Lung (tissue), 12 donors: Measurements from ENCODE around the gene KRTAP12-2. TPM values are rescaled to one million over a fixed set of nuclear protein-coding genes. Genes with fewer than 3 reads are reported as not detected.
"Not testable (repeated sequence)": the region's sequence is repeated elsewhere in the genome, so short reads cannot be mapped to it uniquely, and the experiment has no call there.

Experiments used
- ATAC-seq: fragments of 200-7000 bp; cut with Tn5 transposase; one replicate; pipeline ENCODE4 v1.9.1; 2020; ENCODE audit warnings: moderate number of reproducible peaks; ENCODE audit not compliant: insufficient read depth, low FRiP score
- DNase-seq, 3 donors: peaks; one replicate each; pipeline ENCODE4 v3.0.0-alpha.2; 2013 to 2017
- H3K27ac ChIP-seq, 2 donors: one replicate each; pipeline ENCODE4 v1.5.1; 2013; ENCODE audit warnings: mild to moderate bottlenecking in 2 of 2, moderate library complexity in 2 of 2, control low read depth in 1 of 2, inconsistent platforms in 1 of 2, low read depth in 1 of 2, low read length in 1 of 2
- H3K27me3 ChIP-seq, 3 donors: one replicate each; pipeline ENCODE4 v1.5.1; 2013; ENCODE audit warnings: low read length in 2 of 3; ENCODE audit not compliant: control insufficient read depth in 3 of 3, insufficient read depth in 3 of 3
- H3K36me3 ChIP-seq, 4 donors: one replicate each; pipeline ENCODE4 v1.5.1; 2013; ENCODE audit warnings: low read length in 4 of 4, mild to moderate bottlenecking in 1 of 4, moderate library complexity in 1 of 4; ENCODE audit not compliant: control insufficient read depth in 4 of 4, insufficient read depth in 4 of 4
- H3K4me1 ChIP-seq, 5 donors: one replicate each; pipeline ENCODE4 v1.5.1; 2013; ENCODE audit warnings: low read length in 5 of 5, mild to moderate bottlenecking in 2 of 5, moderate library complexity in 1 of 5; ENCODE audit not compliant: control insufficient read depth in 5 of 5, insufficient read depth in 5 of 5
- H3K4me3 ChIP-seq: one replicate; pipeline ENCODE4 v1.5.1; 2013; ENCODE audit warnings: mild to moderate bottlenecking, control low read depth, moderate library complexity
- H3K9ac ChIP-seq, 2 donors: one replicate each; pipeline ENCODE4 v1.5.1; 2013; ENCODE audit warnings: low read length in 2 of 2, control low read depth in 1 of 2; ENCODE audit not compliant: insufficient read depth in 1 of 2
- H3K9me3 ChIP-seq, 4 donors: one replicate each; pipeline ENCODE4 v1.5.1; 2013; ENCODE audit warnings: low read length in 3 of 4, mild to moderate bottlenecking in 1 of 4, moderate library complexity in 1 of 4; ENCODE audit not compliant: control insufficient read depth in 4 of 4, insufficient read depth in 3 of 4
- CTCF ChIP-seq: IDR thresholded peaks from 2 replicates; pipeline ENCODE4 v1.5.1; 2012; ENCODE audit warnings: mild to moderate bottlenecking; ENCODE audit errors: control extremely low read depth, extremely low read depth
- WGBS, 2 donors: extraction: QIAGEN DNeasy Blood & Tissue Kit; methylation state at CpG; one replicate each; pipeline ENCODE4 v1.1.7; 2013; 5-methylcytosine and 5-hydroxymethylcytosine counted together
- polyA plus RNA-seq, 2 donors: library from polyadenylated mRNA; stranded (reverse); fragments of 200-250 nt; gene quantifications; one replicate each; pipeline ENCODE4 v1.2.1, GENCODE V29; 2013
- total RNA-seq, 2 donors: library from RNA; depleted of rRNA in 1 of 2; stranded (reverse); fragments of >200 nt in 1 of 2; gene quantifications; one replicate each; pipeline ENCODE4 v1.2.1, GENCODE V29; 2014 to 2021
- donor health status: control.
- donor health status: control.
- donor health status: Bipolar disorder and iron deficiency.
- donor health status: healthy.
- donor health status: DM: yes; HTN: yes; CAD: no.

The KRTAP12-2 gene
- total and polyA plus RNA-seq, 4 donors: not detected

- peaks cover 0 to 10% (median 4%) of the 10 kb centered on the region in 4 donors for H3K9me3 ChIP-seq
- no peak overlapping the region for H3K4me3 ChIP-seq
- DNase-seq (no peak), ATAC-seq (no peak)
- H3K4me1 ChIP-seq: no peaks in the 10 kb centered on the region
- H3K27ac ChIP-seq: no peak overlapping the region
- no peak for TF ChIP-seq CTCF
- no peak overlapping the region for H3K9ac ChIP-seq
- 49 to 50% methylated on average over 2 of the region's 2 CpGs for WGBS, 2 donors
- H3K36me3 ChIP-seq: no peaks in the 10 kb centered on the region
- peaks cover 0 to 17% (median 2%) of the 10 kb centered on the region in 3 donors for H3K27me3 ChIP-seq
Observed at GRCh38 chr21:44692798-44693512, 26.2 kb upstream of the KRTAP12-2 start.

DNA sequence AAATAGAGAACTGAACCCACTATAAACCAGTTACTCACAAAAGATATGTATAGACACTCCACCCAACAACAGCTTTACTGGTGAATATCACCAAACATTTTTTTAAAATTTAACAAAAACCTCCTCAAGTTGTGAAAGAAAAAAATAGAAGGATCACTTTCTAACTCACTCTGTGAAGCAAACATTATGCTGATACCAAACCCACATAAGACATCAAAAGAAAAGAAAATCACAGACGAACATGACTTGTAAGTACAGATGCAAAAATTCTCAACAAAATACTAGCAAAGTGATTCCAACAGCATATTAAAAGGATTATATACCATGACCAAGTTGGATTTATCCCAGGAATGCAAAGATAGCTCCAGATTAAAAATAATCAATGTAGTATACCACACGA, 25.0 kb upstream of the KRTAP12-2 start:
- peaks cover 0 to 18% (median 7%) of the 10 kb centered on the region in 3 donors for H3K27me3 ChIP-seq
- no peaks in the 10 kb centered on the region for H3K36me3 ChIP-seq
- no peaks in the 10 kb centered on the region for H3K4me1 ChIP-seq
- no peak overlapping the region for H3K9ac ChIP-seq
- H3K27ac ChIP-seq: no peak overlapping the region
- WGBS, 2 donors: 80 to 83% methylated on average over 2 of the region's 2 CpGs
- DNase-seq: no peak
- no peak for TF ChIP-seq CTCF
- no peak overlapping the region for H3K4me3 ChIP-seq
- no peak for ATAC-seq
- peaks cover 0 to 5% (median 3%) of the 10 kb centered on the region in 4 donors for H3K9me3 ChIP-seq

DNA sequence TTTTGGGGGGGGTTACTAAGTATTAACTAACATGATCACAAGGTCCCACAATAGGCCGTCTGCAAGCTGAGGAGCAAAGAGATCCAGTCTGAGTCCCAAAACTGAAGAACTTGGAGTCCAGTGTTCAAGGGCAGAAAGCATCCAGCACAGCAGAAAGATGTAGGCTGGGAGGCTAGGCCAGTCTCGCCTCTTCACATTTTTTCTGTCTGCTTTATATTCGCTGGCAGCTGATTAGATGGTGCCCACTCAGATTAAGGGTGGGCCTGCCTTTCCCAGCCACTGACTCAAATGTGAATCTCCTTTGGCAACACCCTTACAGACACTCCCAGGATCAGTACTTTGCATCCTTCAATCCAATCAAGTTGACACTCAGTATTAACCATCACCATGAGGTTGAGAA, 23.0 kb upstream of the KRTAP12-2 start:
- not testable (repeated sequence) for H3K36me3 ChIP-seq, H3K9ac ChIP-seq, H3K27ac ChIP-seq, H3K9me3 ChIP-seq, H3K4me1 ChIP-seq, H3K4me3 ChIP-seq, DNase-seq, ATAC-seq
- WGBS, 2 donors: 82 to 91% methylated on average over 3 of the region's 3 CpGs
- peaks cover 0 to 18% (median 10%) of the 10 kb centered on the region in 3 donors for H3K27me3 ChIP-seq

- H3K9me3 ChIP-seq: peaks cover 0 to 4% (median 0%) of the 10 kb centered on the region in 4 donors
- 62 to 75% methylated on average over 11 of the region's 11 CpGs for WGBS, 2 donors
- H3K27ac ChIP-seq: no peak overlapping the region
- H3K4me1 ChIP-seq: no peaks in the 10 kb centered on the region
- TF ChIP-seq CTCF: no peak
- ATAC-seq (no peak), DNase-seq (no peak)
- peaks cover 0 to 18% (median 10%) of the 10 kb centered on the region in 3 donors for H3K27me3 ChIP-seq
- no peak overlapping the region for H3K9ac ChIP-seq
- H3K4me3 ChIP-seq: no peak overlapping the region
- H3K36me3 ChIP-seq: no peaks in the 10 kb centered on the region
Observed at GRCh38 chr21:44687671-44688070, 20.9 kb upstream of the KRTAP12-2 start.
